NCI-H345 (cell line): ENCODE data around the gene CEACAM7.
A peak's percentile ranks its signal among the peaks of the same experiment; 100 is the strongest.
"Not testable (repeated sequence)": the region's sequence is repeated elsewhere in the genome, so short reads cannot be mapped to it uniquely, and the experiment has no call there.

Experiments
- DNase-seq: peaks from one replicate; lab custom pipeline; 2025; lab: John Stamatoyannopoulos, UW

Gene CEACAM7

DNA sequence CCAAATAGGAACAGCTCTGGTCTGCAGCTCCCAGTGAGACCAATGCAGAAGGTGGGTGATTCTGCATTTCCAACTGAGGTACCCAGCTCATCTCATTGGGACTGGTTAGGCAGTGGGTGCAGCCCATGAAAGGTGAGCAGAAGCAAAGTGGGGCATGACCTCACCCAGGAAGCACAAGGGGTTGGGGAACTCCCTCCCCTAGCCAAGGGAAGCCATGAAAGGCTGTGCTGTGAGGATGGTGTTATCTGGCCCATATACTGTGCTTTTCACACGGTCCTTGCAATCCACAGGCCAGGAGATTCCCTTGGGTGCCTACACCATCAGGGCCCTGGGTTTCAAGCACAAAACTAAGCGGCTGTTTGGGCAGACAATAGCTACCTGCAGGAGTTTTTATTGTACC is 31.3 kb downstream of the CEACAM7 start:
- DNase-seq, result not testable (repeated sequence)

DNA sequence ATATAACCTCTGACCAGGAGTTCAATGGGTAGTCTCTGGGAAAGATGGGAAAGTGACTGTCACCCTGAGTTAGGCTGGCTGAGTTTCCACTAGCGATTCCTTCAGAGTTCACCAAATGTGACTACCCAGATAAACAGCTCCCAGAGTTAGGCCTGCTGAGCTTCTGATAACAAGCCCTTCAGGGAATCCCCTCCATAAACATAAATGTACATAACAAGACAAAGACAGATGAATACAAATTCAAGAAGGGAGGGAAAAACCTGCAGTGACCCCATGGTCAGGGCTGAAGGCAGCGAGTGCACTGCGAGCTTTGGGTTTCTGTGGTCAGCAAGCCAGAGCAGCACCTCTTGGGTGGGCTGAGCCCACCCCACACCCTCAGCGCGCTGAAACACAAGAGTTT is 35.8 kb downstream of the CEACAM7 start:
- DNase-seq, result no peak

DNA sequence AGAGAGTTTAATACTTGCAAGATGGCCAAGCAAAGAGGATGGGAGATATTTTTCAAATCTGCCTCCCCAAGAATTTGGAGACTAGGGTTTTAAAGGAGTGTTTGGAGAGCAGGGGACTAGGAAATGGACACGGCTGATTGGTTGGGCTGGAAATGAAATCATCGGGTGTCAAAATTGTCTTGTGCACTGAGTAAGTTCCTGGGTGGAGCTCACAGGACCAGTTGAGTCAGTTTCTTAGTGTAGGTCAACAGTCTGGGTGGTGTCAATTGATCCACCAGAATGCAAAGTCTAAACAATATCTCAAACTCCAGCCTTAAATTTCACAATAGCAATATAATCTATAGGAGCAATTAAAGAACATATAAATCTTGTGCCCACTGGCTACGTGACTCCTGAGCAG is 38.2 kb downstream of the CEACAM7 start:
- no peak for DNase-seq

DNA sequence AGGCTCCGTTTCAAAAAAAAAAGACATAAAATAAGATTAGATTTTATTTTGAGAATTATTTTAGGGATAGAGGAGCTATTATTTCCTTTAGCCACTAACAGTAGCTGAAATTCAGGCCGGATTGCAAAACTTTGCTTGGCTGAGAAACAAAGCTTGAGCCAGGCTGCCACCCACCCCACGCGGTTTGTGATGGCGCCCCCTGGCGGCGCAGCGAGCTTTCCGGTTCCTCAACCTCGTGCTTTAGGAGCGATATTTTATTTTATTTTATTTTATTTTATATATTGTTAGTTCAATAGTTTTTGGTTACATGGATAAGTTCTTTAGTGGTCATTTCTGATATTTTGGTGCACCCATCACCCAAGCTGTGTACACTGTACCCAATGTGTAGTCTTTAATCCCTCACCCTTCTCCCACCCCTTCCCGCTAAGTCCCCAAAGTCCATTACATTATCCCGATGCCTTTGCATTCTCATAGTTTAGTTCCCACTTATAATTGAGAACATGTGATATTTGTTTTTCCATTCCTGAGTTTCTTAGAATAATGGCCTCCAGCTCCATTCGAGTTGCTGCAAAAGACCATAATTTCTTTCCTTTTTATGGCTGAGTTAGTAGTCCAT is 41.4 kb downstream of the CEACAM7 start:
- DNase-seq, result no peak

DNA sequence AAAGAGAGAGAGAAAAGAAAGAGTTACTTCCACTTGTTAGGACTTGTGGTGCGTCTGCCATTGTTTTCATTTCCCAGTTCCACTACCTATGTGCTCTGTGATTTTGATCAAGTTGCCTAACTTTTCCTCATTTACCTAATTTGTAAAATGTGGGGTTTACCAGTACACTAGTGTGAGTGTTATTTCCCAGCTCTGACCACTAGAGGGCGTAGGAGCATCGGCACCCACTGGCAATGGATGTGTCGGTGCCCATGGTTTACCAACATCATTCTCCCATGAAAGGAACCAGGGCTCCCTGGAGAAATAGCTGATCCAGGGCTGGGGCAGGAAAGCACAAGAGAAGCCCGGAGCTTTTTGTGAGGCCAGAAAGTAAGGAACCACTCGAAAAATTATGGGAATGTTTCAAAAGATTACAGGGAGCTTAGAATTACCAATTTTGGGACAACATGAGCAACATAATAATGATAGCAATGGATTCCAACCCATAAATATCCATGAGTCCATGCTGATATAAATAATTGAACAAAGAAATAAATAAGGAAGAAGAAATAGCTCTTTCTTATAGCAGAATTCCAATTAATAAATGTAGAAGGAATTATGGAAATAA is 46.1 kb downstream of the CEACAM7 start:
- DNase-seq, result peak; percentile 63

DNA sequence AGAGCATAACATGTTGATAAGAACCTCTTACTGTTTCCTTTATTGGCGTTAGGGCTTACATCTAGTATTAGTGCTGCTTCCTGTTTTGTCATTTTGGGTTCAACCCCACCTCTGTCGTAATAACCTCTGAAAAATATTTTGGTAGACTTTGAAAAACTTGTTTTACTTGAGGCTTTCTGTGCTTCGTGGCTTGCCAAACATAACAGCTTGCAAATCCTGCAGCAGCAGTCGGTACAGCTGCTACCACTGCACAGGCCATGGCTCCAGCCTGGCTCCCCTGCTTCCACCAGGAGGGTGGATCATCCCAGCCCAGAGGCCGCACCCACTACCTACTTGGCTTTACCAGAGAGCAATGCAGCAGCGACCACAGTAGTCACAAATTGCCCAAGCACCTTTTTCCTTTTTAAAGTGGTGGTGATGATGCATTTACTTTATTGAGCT is 49.4 kb downstream of the CEACAM7 start:
- DNase-seq, result no peak

DNA sequence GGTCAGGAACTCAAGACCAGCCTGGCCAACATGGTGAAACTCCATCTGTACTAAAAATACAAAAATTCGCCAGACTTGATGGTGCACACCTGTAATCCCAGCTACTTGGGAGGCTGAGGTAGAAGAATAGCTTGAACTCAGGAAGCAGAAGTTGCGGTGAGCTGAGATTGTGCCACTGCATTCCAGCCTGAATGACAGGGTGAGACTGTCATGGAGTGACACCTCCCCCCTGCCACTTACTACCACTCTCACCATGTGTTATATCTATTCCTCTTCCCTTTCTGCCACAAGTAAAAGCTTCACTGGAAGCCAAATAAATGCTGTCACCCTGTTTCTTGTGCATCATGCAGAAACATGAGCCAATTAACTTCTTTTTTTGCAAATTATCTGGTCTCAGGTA is 50.6 kb downstream of the CEACAM7 start:
- DNase-seq, result no peak

DNA sequence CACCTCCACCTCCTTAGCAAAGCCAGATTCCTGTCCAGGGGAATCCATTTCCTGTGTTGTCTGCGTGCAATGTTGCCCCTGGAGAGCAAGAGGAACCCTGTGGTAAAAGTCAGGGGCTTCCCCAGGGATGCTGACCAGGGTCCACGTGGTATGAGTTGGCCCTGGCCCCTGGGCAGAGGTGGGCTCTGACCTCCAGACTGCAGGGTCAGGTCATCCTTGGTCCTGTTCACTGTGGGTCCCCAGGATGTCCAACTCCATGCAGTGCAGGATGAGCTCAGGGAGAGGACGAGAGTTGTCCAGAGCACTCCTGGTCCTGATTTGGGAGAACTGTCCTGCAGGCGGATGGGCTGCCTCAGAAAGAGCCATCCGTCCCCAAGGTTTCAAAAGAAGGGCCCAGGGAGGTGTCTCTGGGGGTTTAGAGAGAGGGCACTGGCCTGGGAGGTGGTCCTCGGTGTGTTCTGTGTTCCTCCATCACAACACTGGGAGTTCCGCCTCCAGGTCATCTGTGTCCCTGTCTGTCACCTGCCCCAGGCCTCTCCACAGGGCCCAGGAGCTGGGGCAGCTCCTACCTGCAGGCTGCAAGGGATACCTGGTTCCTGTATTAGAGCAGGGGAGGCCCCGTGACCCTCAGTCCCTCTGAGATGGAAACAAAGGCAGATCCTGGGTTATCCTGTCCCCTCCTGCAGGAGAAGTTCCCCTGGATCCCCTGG is 59.9 kb downstream of the CEACAM7 start:
- DNase-seq, result no peak

DNA sequence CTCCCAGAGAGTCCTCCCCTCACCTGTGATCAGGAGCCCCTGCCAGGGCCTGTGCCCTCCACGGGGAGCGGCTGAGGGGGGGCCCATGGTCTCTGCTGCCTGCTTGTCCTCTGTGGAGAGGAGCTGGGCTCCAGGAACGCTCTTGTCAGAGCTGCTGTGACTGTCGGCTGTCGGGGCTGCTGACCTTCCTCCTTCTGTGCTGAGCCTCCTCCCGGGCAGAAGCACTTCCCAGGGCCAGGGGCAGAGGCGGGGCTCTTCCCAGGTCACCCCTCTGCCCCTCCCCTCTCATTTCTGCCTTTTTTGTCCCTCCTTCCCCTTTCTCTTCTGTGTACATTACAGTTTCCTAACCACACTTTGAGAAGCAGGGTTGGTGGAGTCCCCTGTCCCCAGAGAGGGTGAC is 61.2 kb downstream of the CEACAM7 start, which contains the start of gene CEACAM4:
Gene CEACAM4 (minus strand): TSS at position 198 of the 400 bp plus-strand sequence. CDS start 111 bp downstream, at position 87.
- no peak for DNase-seq

DNA sequence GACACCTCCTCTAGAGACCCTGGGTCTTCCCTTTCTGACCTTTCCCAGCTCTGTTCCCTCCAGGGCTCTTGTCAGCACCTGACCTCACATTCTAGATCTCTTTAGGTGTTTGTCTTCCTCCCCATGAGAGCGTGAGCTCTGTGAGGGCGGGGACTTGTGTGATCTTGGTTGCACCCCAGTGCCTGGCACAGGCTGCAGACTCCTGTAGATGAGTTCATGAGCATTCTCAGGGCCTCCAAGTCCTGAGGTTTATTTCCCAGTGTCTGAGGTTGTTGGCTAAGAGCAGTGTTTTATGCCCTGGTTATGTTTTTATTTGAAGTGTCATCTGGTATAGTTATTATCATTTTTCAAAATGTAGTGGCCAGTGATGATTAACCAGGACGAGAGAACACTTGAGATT is 61.8 kb downstream of the CEACAM7 start:
- no peak for DNase-seq

DNA sequence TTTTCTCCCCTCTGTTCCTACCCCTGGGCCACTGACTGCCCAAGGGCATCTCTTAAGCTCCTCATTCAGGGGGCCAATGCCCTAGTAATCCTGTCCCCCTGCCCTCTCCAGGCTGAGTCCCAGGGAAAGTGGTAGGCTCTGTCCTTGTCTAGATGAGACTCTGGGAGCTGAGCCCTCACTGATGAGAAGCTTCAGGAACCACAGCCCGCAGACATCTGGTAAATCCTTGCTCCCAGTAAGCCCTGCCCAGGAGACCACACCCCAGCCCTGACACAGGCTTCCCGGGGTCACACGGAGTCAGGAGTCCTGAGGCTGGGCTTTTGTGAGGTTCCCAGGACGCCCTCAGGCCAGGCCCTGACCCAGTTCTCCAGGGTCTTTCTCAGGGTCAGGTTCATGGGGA is 63.1 kb downstream of the CEACAM7 start:
- DNase-seq, result no peak

DNA sequence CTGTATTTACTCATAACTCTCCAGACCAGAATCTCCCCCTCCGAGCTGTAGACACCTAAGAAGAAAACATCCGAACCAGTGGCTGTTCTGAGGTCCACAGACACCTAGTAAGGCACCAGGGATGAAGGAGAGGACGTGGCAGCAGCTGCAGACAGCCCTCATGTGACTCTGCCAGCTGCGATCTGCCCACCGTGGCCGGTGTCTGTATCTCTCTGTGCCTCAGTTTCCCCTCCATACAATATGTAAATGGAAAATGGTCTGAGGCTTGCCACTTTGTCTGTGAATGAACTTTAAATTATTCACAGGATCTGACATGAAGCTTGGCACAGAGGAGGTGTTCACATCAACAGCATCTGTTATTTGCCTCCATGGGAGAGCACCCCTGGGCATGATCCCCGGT is 63.6 kb downstream of the CEACAM7 start:
- no peak for DNase-seq

DNA sequence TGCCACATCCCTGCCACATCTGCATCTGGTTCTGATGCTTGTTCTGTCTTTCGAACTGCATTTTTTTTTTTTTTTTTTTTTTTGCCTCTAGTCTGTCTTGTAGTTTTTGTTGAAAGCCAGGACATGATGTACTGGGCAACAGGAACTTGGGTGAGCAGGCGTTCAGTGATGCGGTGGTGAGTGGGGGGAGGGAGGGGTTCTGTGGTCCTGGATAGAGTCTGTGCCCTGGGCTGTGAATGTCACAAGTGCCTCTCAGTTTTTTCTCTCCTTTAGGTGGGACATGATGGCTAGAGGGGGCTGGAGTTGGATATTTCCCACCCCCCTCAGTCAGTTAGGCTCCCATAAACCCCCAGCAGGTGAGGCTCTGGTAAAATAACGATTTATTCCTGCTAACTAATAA is 64.7 kb downstream of the CEACAM7 start:
- no peak for DNase-seq
